Caco-2 (cell line): ENCODE measurements around the gene BMP4. TPM values are rescaled to one million over a fixed set of nuclear protein-coding genes. Genes with fewer than 3 reads are reported as not detected.

Experiments used
- BruUV-seq: library from RNA; stranded (reverse); fragments of 400-500 nt; replicated peaks from 2 replicates; lab custom pipeline; 2021; lab: Mats Ljungman, UMichigan
- CTCF ChIA-PET: fragments of 300-600 bp; sonication (Branson Sonifier 250); formaldehyde crosslinking; loops from one replicate; lab custom pipeline; 2022; ENCODE audit warnings: antibody characterized with exemption; lab: Charles Lee
- POLR2A ChIA-PET: fragments of 300-600 bp; sonication (Branson Sonifier 250); formaldehyde crosslinking; loops from one replicate; lab custom pipeline; 2022; ENCODE audit warnings: antibody characterized with exemption; lab: Charles Lee
- DNase-seq, 2 experiments: peaks; one replicate each; pipeline versions ENCODE4 v3.0.0 to v3.0.0-alpha.2; 2020 to 2022
- H3K27me3 ChIP-seq: replicated peaks from 2 replicates; pipeline ENCODE4 v1.6.0; 2011; ENCODE audit warnings: low read length; ENCODE audit not compliant: control insufficient read depth, insufficient read depth
- H3K36me3 ChIP-seq: 2 replicates; pipeline ENCODE4 v1.5.1; 2011; ENCODE audit warnings: low read length; ENCODE audit not compliant: control insufficient read depth, insufficient read depth
- H3K4me1 ChIP-seq: fragments of 250-450 bp; sonication (Bioruptor Pico); 2 replicates; pipeline ENCODE4 v1.5.1; 2020; ENCODE audit warnings: mild to moderate bottlenecking
- H3K4me3 ChIP-seq: 2 replicates; pipeline ENCODE4 v1.5.1; 2011; ENCODE audit warnings: low read depth, mild to moderate bottlenecking, control low read depth, low read length
- H3K9me3 ChIP-seq: fragments of 250-450 bp; sonication (Bioruptor Pico); 2 replicates; pipeline ENCODE4 v1.5.1; 2020; ENCODE audit warnings: mild to moderate bottlenecking, moderate library complexity
- H3K27ac Mint-ChIP-seq: one replicate; pipeline ENCODE4 v1.8.0; 2022; ENCODE audit warnings: mixed read lengths; ENCODE audit not compliant: unreplicated experiment
- H3K27me3 Mint-ChIP-seq: one replicate; pipeline ENCODE4 v1.8.0; 2022; ENCODE audit warnings: mixed read lengths; ENCODE audit not compliant: insufficient read depth, unreplicated experiment
- H3K36me3 Mint-ChIP-seq: one replicate; pipeline ENCODE4 v1.8.0; 2022; ENCODE audit warnings: mild to moderate bottlenecking, mixed read lengths; ENCODE audit not compliant: insufficient read depth, unreplicated experiment
- H3K4me1 Mint-ChIP-seq: one replicate; pipeline ENCODE4 v1.8.0; 2022; ENCODE audit warnings: low read depth, mixed read lengths; ENCODE audit not compliant: unreplicated experiment
- H3K4me3 Mint-ChIP-seq: one replicate; pipeline ENCODE4 v1.8.0; 2022; ENCODE audit warnings: mild to moderate bottlenecking, moderate library complexity, mixed read lengths; ENCODE audit not compliant: unreplicated experiment
- H3K9me3 Mint-ChIP-seq: one replicate; pipeline ENCODE4 v1.8.0; 2022; ENCODE audit warnings: mixed read lengths; ENCODE audit not compliant: unreplicated experiment
- CTCF ChIP-seq, 2 experiments: fragments of 200-600 bp in 1 of 2; IDR thresholded peaks; 1 replicate in 1 of 2; 2 replicates in 1 of 2; pipeline versions ENCODE4 v1.5.1 to v1.8.0; 2011 to 2022; ENCODE audit warnings: antibody characterized with exemption in 1 of 2, control low read depth in 1 of 2, inconsistent platforms in 1 of 2, low read depth in 1 of 2, low read length in 1 of 2, mild to moderate bottlenecking in 1 of 2, moderate library complexity in 1 of 2; ENCODE audit not compliant: insufficient read depth in 1 of 2, severe bottlenecking in 1 of 2, unreplicated experiment in 1 of 2
- intact Hi-C: fragments of 100-400 bp; cut with micrococcal nuclease; formaldehyde crosslinking; loops from one replicate; pipeline ENCODE4 v1.10.0; 2022; ENCODE audit not compliant: unreplicated experiment
- total RNA-seq: library from RNA; stranded (reverse); gene quantifications from 2 replicates; pipeline ENCODE4 v1.2.3, GENCODE V29; 2022

Gene BMP4
- total RNA-seq, 1 experiment from 2014 or later = 113 TPM

DNA sequence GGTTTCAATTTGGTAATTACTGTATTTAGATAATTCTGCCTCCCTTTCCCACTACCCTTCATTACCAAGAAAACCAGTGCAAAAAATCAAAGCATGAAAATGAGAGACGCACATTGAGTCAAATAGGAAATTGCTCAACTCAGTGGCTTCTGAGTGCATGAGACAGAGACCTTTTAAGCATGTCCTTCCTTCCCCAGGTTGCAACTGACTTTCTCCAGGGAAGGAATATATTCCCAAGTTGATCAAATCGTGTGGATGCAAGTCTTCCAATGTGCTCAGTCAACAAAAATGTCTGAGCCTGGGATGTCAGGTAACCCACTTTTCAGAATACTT is 12.9 kb downstream of the BMP4 start:
- POLR2A ChIA-PET = interaction anchor here (1.0 kb wide), 1 partner anchor 13 kb away, joined by 3 read pairs; the partner anchor contains the start of gene BMP4
- H3K36me3 Mint-ChIP-seq = peaks cover 42% of the 10 kb centered on the region
- H3K4me1 Mint-ChIP-seq = peaks cover 39% of the 10 kb centered on the region
- intact Hi-C loops = loop anchor here (5.0 kb wide), 1 partner anchor 406 kb away; no protein-coding TSS in a partner anchor
- peaks cover 21% of the 10 kb centered on the region for H3K4me1 ChIP-seq
- CTCF ChIA-PET = interaction anchor here (0.6 to 0.7 kb wide), 2 partner anchors 58 to 433 kb away, joined by 3 to 4 read pairs; no protein-coding TSS in a partner anchor
- no TSS peak for BruUV-seq
- H3K9me3 Mint-ChIP-seq = no peaks in the 10 kb centered on the region
- H3K27me3 ChIP-seq = no peaks in the 10 kb centered on the region
- peak overlapping the region; percentile 68 for H3K4me3 Mint-ChIP-seq
- DNase-seq = no peak
- no peaks in the 10 kb centered on the region for H3K9me3 ChIP-seq
- H3K27ac Mint-ChIP-seq = peak overlapping the region; percentile 88
- no peaks in the 10 kb centered on the region for H3K36me3 ChIP-seq
- no peak for TF ChIP-seq CTCF (IDR thresholded peaks at IDR 0.05; ENCODE audit: insufficient read depth in 1 of 2, low read depth in 1 of 2, low read length in 1 of 2, severe bottlenecking in 1 of 2, unreplicated experiment in 1 of 2)
- H3K27me3 Mint-ChIP-seq = no peaks in the 10 kb centered on the region
- no peak overlapping the region for H3K4me3 ChIP-seq

GRCh38 chr14:53942970-53943750 is 13.5 kb downstream of the BMP4 start:
- peak overlapping the region; percentile 88 for H3K27ac Mint-ChIP-seq
- TF ChIP-seq CTCF (IDR thresholded peaks at IDR 0.05; ENCODE audit: insufficient read depth in 1 of 2, low read depth in 1 of 2, low read length in 1 of 2, severe bottlenecking in 1 of 2, unreplicated experiment in 1 of 2) = no peak
- no peaks in the 10 kb centered on the region for H3K27me3 Mint-ChIP-seq
- ChIA-PET POLR2A (interaction anchor here (0.6 to 1.0 kb wide), 3 partner anchors 10 to 105 kb away, joined by 3 to 4 read pairs (median 3); partner anchors contain the start of gene BMP4), CTCF (interaction anchor here (0.6 to 0.7 kb wide), 2 partner anchors 59 to 432 kb away, joined by 3 to 4 read pairs; no protein-coding TSS in a partner anchor)
- peaks cover 45% of the 10 kb centered on the region for H3K4me1 Mint-ChIP-seq
- no peaks in the 10 kb centered on the region for H3K9me3 Mint-ChIP-seq
- TSS peak; percentile 18 for BruUV-seq
- peaks cover 23% of the 10 kb centered on the region for H3K4me1 ChIP-seq
- peaks cover 37% of the 10 kb centered on the region for H3K36me3 Mint-ChIP-seq
- no peaks in the 10 kb centered on the region for H3K27me3 ChIP-seq
- peak in 1 of 2 experiments; percentile 40 for DNase-seq
- no peaks in the 10 kb centered on the region for H3K36me3 ChIP-seq
- intact Hi-C loops = loop anchor here (5.0 kb wide), 1 partner anchor 406 kb away; no protein-coding TSS in a partner anchor
- H3K9me3 ChIP-seq = no peaks in the 10 kb centered on the region
- H3K4me3 Mint-ChIP-seq = peak overlapping the region; percentile 68
- no peak overlapping the region for H3K4me3 ChIP-seq

- peaks cover 21% of the 10 kb centered on the region for H3K4me1 ChIP-seq
- H3K4me3 ChIP-seq = no peak overlapping the region
- Mint-ChIP-seq H3K36me3 (peaks cover 4% of the 10 kb centered on the region), H3K4me3 (no peak overlapping the region), H3K9me3 (peaks cover 9% of the 10 kb centered on the region), H3K27me3 (no peaks in the 10 kb centered on the region), H3K4me1 (peaks cover 25% of the 10 kb centered on the region), H3K27ac (no peak overlapping the region)
- H3K27me3 ChIP-seq = no peaks in the 10 kb centered on the region
- no TSS peak for BruUV-seq
- ChIA-PET CTCF (interaction anchor here (2.0 kb wide), 1 partner anchor 9 kb away, joined by 7 read pairs; no protein-coding TSS in a partner anchor), POLR2A (interaction anchor here (0.6 kb wide), 2 partner anchors 15 to 67 kb away, joined by 3 to 4 read pairs; no protein-coding TSS in a partner anchor)
- H3K9me3 ChIP-seq = peaks cover 3% of the 10 kb centered on the region; the same call in 1 of the 2 replicates
- DNase-seq = no peak
- no peaks in the 10 kb centered on the region for H3K36me3 ChIP-seq
- no peak for TF ChIP-seq CTCF (IDR thresholded peaks at IDR 0.05; ENCODE audit: insufficient read depth in 1 of 2, low read depth in 1 of 2, low read length in 1 of 2, severe bottlenecking in 1 of 2, unreplicated experiment in 1 of 2)
- intact Hi-C loops = no loop called here
Measured at GRCh38 chr14:53938136-53938837, 18.3 kb downstream of the BMP4 start.
